H1 (cell line): ENCODE measurements around the gene CAPN3. TPM values are rescaled to one million over a fixed set of nuclear protein-coding genes. Genes with fewer than 3 reads are reported as not detected.
A peak's percentile ranks its signal among the peaks of the same experiment; 100 is the strongest.

Source experiments
- CTCF ChIA-PET: fragments of 300-600 bp; sonication (Branson Sonifier 250); formaldehyde crosslinking; loops from one replicate; lab custom pipeline; 2021; ENCODE audit not compliant: partially characterized antibody; lab: Charles Lee
- POLR2A ChIA-PET: fragments of 300-600 bp; sonication (Branson Sonifier 250); formaldehyde crosslinking; loops from one replicate; lab custom pipeline; 2021; ENCODE audit warnings: inconsistent platforms; ENCODE audit not compliant: partially characterized antibody; lab: Charles Lee
- DNase-seq, 2 experiments: peaks; one replicate each; pipeline versions ENCODE4 v3.0.0 to v3.0.0-alpha.2; 2010 to 2022; ENCODE audit warnings: low spot score in 2 of 2, low read depth in 1 of 2, mixed read lengths in 1 of 2
- FAIRE-seq: peaks from 2 replicates; lab custom pipeline; 2011; peaks lifted over from hg19 to GRCh38; lab: Jason Lieb, UNC
- H2AFZ ChIP-seq: 2 replicates; pipeline ENCODE4 v1.8.1; 2012; ENCODE audit warnings: low read length, inconsistent platforms
- H2AK5ac ChIP-seq: 2 replicates; pipeline ENCODE4 v1.6.1; 2013; ENCODE audit warnings: low read depth, low read length
- H2BK120ac ChIP-seq: replicated peaks from 2 replicates; pipeline ENCODE3; 2013; ENCODE audit warnings: low read depth, low read length, inconsistent platforms
- H2BK12ac ChIP-seq: 2 replicates; pipeline ENCODE4 v1.6.1; 2013; ENCODE audit warnings: low read depth, low read length
- H2BK15ac ChIP-seq: 2 replicates; pipeline ENCODE4 v1.6.1; 2013; ENCODE audit warnings: low read length
- H2BK20ac ChIP-seq: 2 replicates; pipeline ENCODE4 v1.6.1; 2013; ENCODE audit warnings: low read length
- H2BK5ac ChIP-seq: 2 replicates; pipeline ENCODE4 v1.6.1; 2013; ENCODE audit warnings: low read depth, low read length
- H3K14ac ChIP-seq: 2 replicates; pipeline ENCODE4 v1.6.1; 2013; ENCODE audit warnings: inconsistent platforms; ENCODE audit not compliant: insufficient read length
- H3K18ac ChIP-seq: 2 replicates; pipeline ENCODE4 v1.6.1; 2013; ENCODE audit warnings: low read length; ENCODE audit errors: extremely low read depth
- H3K23ac ChIP-seq: 2 replicates; pipeline ENCODE4 v1.6.1; 2013; ENCODE audit warnings: inconsistent platforms; ENCODE audit not compliant: insufficient read length
- H3K23me2 ChIP-seq: 2 replicates; pipeline ENCODE4 v1.6.1; 2013; ENCODE audit warnings: low read depth, low read length
- H3K27ac ChIP-seq: 2 replicates; pipeline ENCODE4 v1.6.1; 2011; ENCODE audit warnings: low read depth, low read length, inconsistent platforms
- H3K27me3 ChIP-seq, 4 experiments: replicated peaks in 1 of 4; 1 replicate in 1 of 4; 2 replicates in 3 of 4; pipeline versions ENCODE4 v1.6.1 to v1.8.1; 2011 to 2013; ENCODE audit warnings: low read length in 3 of 4, mild to moderate bottlenecking in 3 of 4, inconsistent platforms in 2 of 4, mixed read lengths in 2 of 4, moderate library complexity in 1 of 4; ENCODE audit not compliant: control insufficient read depth in 3 of 4, insufficient read depth in 3 of 4; ENCODE audit errors: extremely low read depth in 1 of 4
- H3K36me3 ChIP-seq, 4 experiments: 2 replicates each; pipeline versions ENCODE4 v1.6.1 to v1.8.1; 2011 to 2013; ENCODE audit warnings: mild to moderate bottlenecking in 4 of 4, low read length in 3 of 4, moderate library complexity in 2 of 4, control low read depth in 1 of 4, inconsistent platforms in 1 of 4; ENCODE audit not compliant: insufficient read depth in 4 of 4, control insufficient read depth in 2 of 4
- H3K4ac ChIP-seq: replicated peaks from 2 replicates; pipeline ENCODE3; 2013; ENCODE audit warnings: low read length, low read depth, mixed read lengths, inconsistent platforms; ENCODE audit not compliant: insufficient read length
- H3K4me1 ChIP-seq, 4 experiments: replicated peaks in 1 of 4; 1 replicate in 1 of 4; 2 replicates in 3 of 4; pipeline versions ENCODE4 v1.6.1 to v1.8.1; 2011 to 2013; ENCODE audit warnings: low read length in 3 of 4, inconsistent platforms in 2 of 4, mixed read lengths in 1 of 4; ENCODE audit not compliant: insufficient read depth in 4 of 4, control insufficient read depth in 3 of 4
- H3K4me2 ChIP-seq, 2 experiments: 2 replicates each; pipeline versions ENCODE4 v1.6.1 to v1.8.1; 2011 to 2013; ENCODE audit warnings: low read depth in 2 of 2, low read length in 2 of 2, control low read depth in 1 of 2, inconsistent platforms in 1 of 2, mild to moderate bottlenecking in 1 of 2; ENCODE audit not compliant: insufficient read depth in 1 of 2
- H3K4me3 ChIP-seq, 4 experiments: fragments of 200-600, 300-600 bp in 1 of 4; sonication (generic), shearing (Covaris generic), sonication (Bioruptor Twin) in 1 of 4; 2 replicates each; pipeline versions ENCODE4 v1.5.1 to v1.8.1; 2011 to 2016; ENCODE audit warnings: low read length in 4 of 4, low read depth in 3 of 4, control low read depth in 2 of 4, inconsistent platforms in 2 of 4, mild to moderate bottlenecking in 2 of 4, mixed read lengths in 1 of 4, moderate library complexity in 1 of 4; ENCODE audit not compliant: insufficient read depth in 2 of 4; ENCODE audit errors: extremely low read depth in 1 of 4
- H3K56ac ChIP-seq: replicated peaks from 2 replicates; pipeline ENCODE3; 2013; ENCODE audit warnings: low read depth, mild to moderate bottlenecking, mixed read lengths, low read length, inconsistent platforms; ENCODE audit not compliant: insufficient read length
- H3K79me1 ChIP-seq: 2 replicates; pipeline ENCODE4 v1.6.1; 2013; ENCODE audit warnings: low read depth, low read length, control low read depth
- H3K79me2 ChIP-seq, 2 experiments: 2 replicates each; pipeline versions ENCODE4 v1.6.1 to v1.8.1; 2012 to 2013; ENCODE audit warnings: low read length in 2 of 2, mild to moderate bottlenecking in 2 of 2, inconsistent platforms in 1 of 2; ENCODE audit not compliant: insufficient read depth in 2 of 2, control insufficient read depth in 1 of 2
- H3K9ac ChIP-seq, 4 experiments: replicated peaks in 1 of 4; 1 replicate in 1 of 4; 2 replicates in 3 of 4; pipeline versions ENCODE4 v1.6.1 to v1.8.1; 2011 to 2013; ENCODE audit warnings: low read depth in 3 of 4, low read length in 3 of 4, control low read depth in 2 of 4, mild to moderate bottlenecking in 2 of 4, moderate library complexity in 2 of 4, inconsistent platforms in 1 of 4; ENCODE audit errors: extremely low read depth in 1 of 4
- H3K9me3 ChIP-seq, 2 experiments: 2 replicates each; pipeline versions ENCODE4 v1.6.1 to v1.8.1; 2012 to 2013; ENCODE audit warnings: mild to moderate bottlenecking in 2 of 2, moderate library complexity in 2 of 2, control low read depth in 1 of 2, inconsistent platforms in 1 of 2, low read depth in 1 of 2, low read length in 1 of 2, mixed read lengths in 1 of 2; ENCODE audit not compliant: insufficient read depth in 2 of 2
- H4K20me1 ChIP-seq, 2 experiments: replicated peaks in 1 of 2; 2 replicates each; pipeline versions ENCODE3 to v1.8.1; 2011 to 2013; ENCODE audit warnings: inconsistent platforms in 2 of 2, low read length in 2 of 2, mild to moderate bottlenecking in 1 of 2; ENCODE audit not compliant: insufficient read depth in 2 of 2, control insufficient read depth in 1 of 2
- H4K5ac ChIP-seq: 2 replicates; pipeline ENCODE4 v1.6.1; 2013; ENCODE audit warnings: low read length, low read depth, mixed read lengths, inconsistent platforms; ENCODE audit not compliant: insufficient read length
- H4K8ac ChIP-seq: 2 replicates; pipeline ENCODE4 v1.8.0; 2013; ENCODE audit warnings: mild to moderate bottlenecking, moderate library complexity, low read length, inconsistent platforms; ENCODE audit not compliant: insufficient read depth; ENCODE audit errors: extremely low read depth
- H4K91ac ChIP-seq: replicated peaks from 2 replicates; pipeline ENCODE3; 2013; ENCODE audit warnings: low read length, mixed read lengths, inconsistent platforms; ENCODE audit not compliant: insufficient read length
- BACH1 ChIP-seq: IDR thresholded peaks from 2 replicates; pipeline ENCODE4 v1.6.1; 2012; ENCODE audit warnings: low read length, improper control_type of control experiment
- EGR1 ChIP-seq: IDR thresholded peaks from 2 replicates; pipeline ENCODE4 v1.6.1; 2011; ENCODE audit warnings: low read depth, low read length, borderline replicate concordance
- HDAC6 ChIP-seq: IDR thresholded peaks from one replicate; pipeline ENCODE4 v1.7.1; 2012; ENCODE audit warnings: low read depth, mild to moderate bottlenecking, inconsistent platforms, low read length, moderate library complexity
- NRF1 ChIP-seq: IDR thresholded peaks from 2 replicates; pipeline ENCODE4 v1.6.1; 2011; ENCODE audit warnings: mild to moderate bottlenecking, low read depth, low read length, improper control_type of control experiment
- POLR2A ChIP-seq, 2 experiments: IDR thresholded peaks; 1 replicate in 1 of 2; 2 replicates in 1 of 2; pipeline ENCODE4 v1.6.1; 2011; ENCODE audit warnings: low read depth in 2 of 2, low read length in 2 of 2, mild to moderate bottlenecking in 2 of 2; ENCODE audit errors: control extremely low read depth in 1 of 2
- RFX5 ChIP-seq: IDR thresholded peaks from 2 replicates; pipeline ENCODE4 v1.6.1; 2011; ENCODE audit warnings: low read depth, low read length, improper control_type of control experiment, borderline replicate concordance
- RXRA ChIP-seq: IDR thresholded peaks from 2 replicates; pipeline ENCODE4 v1.6.1; 2011; ENCODE audit warnings: low read depth, mild to moderate bottlenecking, low read length, moderate library complexity; ENCODE audit not compliant: insufficient read depth
- SIN3A ChIP-seq, 2 experiments: IDR thresholded peaks in 1 of 2; conservative IDR thresholded peaks in 1 of 2; 2 replicates each; pipeline ENCODE4 v1.6.1; 2011 to 2012; ENCODE audit warnings: low read length in 2 of 2, improper control_type of control experiment in 1 of 2, low read depth in 1 of 2, mild to moderate bottlenecking in 1 of 2
- SIRT6 ChIP-seq: IDR thresholded peaks from one replicate; pipeline ENCODE4 v1.7.1; 2012; ENCODE audit warnings: low read length, inconsistent platforms
- SP1 ChIP-seq: IDR thresholded peaks from 2 replicates; pipeline ENCODE4 v1.6.1; 2011; ENCODE audit warnings: low read depth, low read length
- TBP ChIP-seq: IDR thresholded peaks from 2 replicates; pipeline ENCODE4 v1.6.1; 2011; ENCODE audit warnings: low read depth, low read length, improper control_type of control experiment
- WGBS, 2 experiments: shearing (Covaris generic) in 1 of 2; methylation state at CpG; one replicate each; pipeline versions ENCODE4 v1.1.6 to v1.1.7; 2013 to 2015; ENCODE audit warnings: low lambda C conversion rate in 2 of 2, mixed read lengths in 2 of 2, inconsistent platforms in 1 of 2, low coverage in 1 of 2, missing lambda C conversion rate in 1 of 2; ENCODE audit not compliant: insufficient replicate concordance in 2 of 2, insufficient coverage in 1 of 2, insufficient read length in 1 of 2; ENCODE audit errors: extremely low coverage in 1 of 2, missing lambda C conversion rate in 1 of 2; 5-methylcytosine and 5-hydroxymethylcytosine counted together
- polyA plus RNA-seq, 7 experiments: library from polyadenylated mRNA; depleted of rRNA in 3 of 7; stranded (reverse) in 5 of 7; unstranded in 2 of 7; fragments of >200 nt in 5 of 7; fragments of 200-250 nt in 2 of 7; gene quantifications; 1 replicate in 5 of 7; 2 replicates in 1 of 7; 4 replicates in 1 of 7; pipeline versions ENCODE4 v1.2.1 to v1.2.3, GENCODE V29; 2011 to 2013; ENCODE audit warnings: missing spikeins in 2 of 7, mixed read lengths in 2 of 7
- total RNA-seq: library from RNA; stranded (reverse); fragmentation: NEBNext Ultra II Directional; extraction: Animal tissue kit (Norgen Biotek cat#: 25700); gene quantifications from 2 replicates; pipeline ENCODE4 v1.2.1, GENCODE V29; 2021
- TF ChIP-seq, protein P1 (sequence below): IDR thresholded peaks from 2 replicates; pipeline ENCODE4 v1.6.1; 2012; ENCODE audit warnings: inconsistent platforms
- TF ChIP-seq, protein P2 (sequence below): IDR thresholded peaks from 2 replicates; pipeline ENCODE4 v1.6.1; 2011; ENCODE audit warnings: low read length, improper control_type of control experiment

CAPN3 gene
- total and polyA plus RNA-seq, 2 of the 8 experiments (the other 6 are each of a cell fraction or from before 2014, with no cell fraction given): 0.80 to 2.1 TPM

DNA sequence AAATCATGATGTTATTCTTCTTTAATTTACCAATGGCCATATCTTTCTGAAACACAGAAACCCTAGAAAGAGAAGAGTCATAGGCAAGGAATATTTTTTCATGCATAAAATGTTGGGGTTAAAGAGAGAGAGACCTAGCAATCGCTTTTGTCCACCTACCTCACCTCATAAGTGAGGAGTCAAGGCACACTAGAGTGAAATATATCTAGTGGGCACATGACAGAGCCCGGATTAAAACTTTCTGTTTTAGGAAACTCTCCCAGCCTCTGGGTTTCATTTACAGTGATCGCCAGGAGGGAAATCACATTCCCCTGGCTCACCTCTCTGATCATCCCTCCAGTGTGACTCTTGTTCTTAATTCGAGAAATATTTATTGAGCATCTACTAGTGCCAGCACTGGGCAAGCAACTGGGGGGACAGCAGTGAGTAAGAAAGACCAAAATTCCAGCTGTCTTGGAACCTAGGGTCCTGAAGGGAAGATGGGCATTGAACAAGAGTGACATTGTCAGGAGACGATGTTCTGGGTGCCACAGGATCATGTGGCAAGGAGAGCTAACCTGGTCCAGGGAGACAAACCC is 1.3 kb downstream of the CAPN3 start:
- POLR2A ChIA-PET: interaction anchor here (0.5 to 0.8 kb wide), 2 partner anchors 17 to 122 kb away, joined by 3 to 4 read pairs; no protein-coding TSS in a partner anchor
- peak overlapping the region; percentile 47; the same call in 1 of the 2 replicates for H2BK5ac ChIP-seq
- H3K56ac ChIP-seq: no peak overlapping the region
- H3K79me1 ChIP-seq: no peaks in the 10 kb centered on the region
- no peaks in the 10 kb centered on the region; a peak in 4 of 7 replicates for H3K27me3 ChIP-seq
- 87% methylated on average over 5 of the region's 5 CpGs; no CpG with 5 or more reads in 1 of the 2 experiments for WGBS, 2 experiments
- no peak overlapping the region for H2AFZ ChIP-seq
- H2BK20ac ChIP-seq: peak overlapping the region; percentile 11; the same call in 1 of the 2 replicates
- H3K27ac ChIP-seq: no peak overlapping the region
- FAIRE-seq (no peak), DNase-seq (no peak)
- no peak overlapping the region for H4K8ac ChIP-seq
- peak overlapping the region; percentile 9 for H4K91ac ChIP-seq
- no peak overlapping the region for H2BK120ac ChIP-seq
- no peak overlapping the region for H3K4ac ChIP-seq
- H3K9me3 ChIP-seq: no peaks in the 10 kb centered on the region
- no peak overlapping the region for H3K23ac ChIP-seq
- H3K23me2 ChIP-seq: no peaks in the 10 kb centered on the region
- peaks cover 0 to 10% (median 5%) of the 10 kb centered on the region in 4 experiments; a peak in 5 of 7 replicates for H3K4me1 ChIP-seq
- no peak overlapping the region; the same call in 1 of the 2 replicates for H2AK5ac ChIP-seq
- no peak overlapping the region for H3K4me2 ChIP-seq
- no peak overlapping the region for H3K9ac ChIP-seq
- no peak overlapping the region for H2BK15ac ChIP-seq
- no peak overlapping the region for H3K18ac ChIP-seq
- H4K5ac ChIP-seq: no peak overlapping the region
- no peaks in the 10 kb centered on the region for H3K36me3 ChIP-seq
- no peak overlapping the region for H2BK12ac ChIP-seq
- no peaks in the 10 kb centered on the region for H3K79me2 ChIP-seq
- no peaks in the 10 kb centered on the region for H4K20me1 ChIP-seq
- no peak overlapping the region for H3K14ac ChIP-seq
- no peak overlapping the region for H3K4me3 ChIP-seq
- CTCF ChIA-PET: no interaction called here
- TF ChIP-seq RFX5 (no peak), TBP (no peak), HDAC6 (no peak), SIRT6 (no peak), NRF1 (no peak), RXRA (no peak), EGR1 (no peak), BACH1 (no peak), SIN3A (conservative IDR thresholded peaks at IDR 0.05 in 1 of 2, IDR thresholded peaks at IDR 0.05 in 1 of 2; ENCODE audit: low read depth in 1 of 2, low read length in 2 of 2) (no peak), POLR2A (IDR thresholded peaks at IDR 0.05; ENCODE audit: control extremely low read depth in 1 of 2, low read depth in 2 of 2, low read length in 2 of 2) (no peak), SP1 (no peak)
- TF ChIP-seq, protein P1, sequence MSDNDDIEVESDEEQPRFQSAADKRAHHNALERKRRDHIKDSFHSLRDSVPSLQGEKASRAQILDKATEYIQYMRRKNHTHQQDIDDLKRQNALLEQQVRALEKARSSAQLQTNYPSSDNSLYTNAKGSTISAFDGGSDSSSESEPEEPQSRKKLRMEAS: no peak
- TF ChIP-seq, protein P2, sequence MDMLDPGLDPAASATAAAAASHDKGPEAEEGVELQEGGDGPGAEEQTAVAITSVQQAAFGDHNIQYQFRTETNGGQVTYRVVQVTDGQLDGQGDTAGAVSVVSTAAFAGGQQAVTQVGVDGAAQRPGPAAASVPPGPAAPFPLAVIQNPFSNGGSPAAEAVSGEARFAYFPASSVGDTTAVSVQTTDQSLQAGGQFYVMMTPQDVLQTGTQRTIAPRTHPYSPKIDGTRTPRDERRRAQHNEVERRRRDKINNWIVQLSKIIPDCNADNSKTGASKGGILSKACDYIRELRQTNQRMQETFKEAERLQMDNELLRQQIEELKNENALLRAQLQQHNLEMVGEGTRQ: no peak
